ENCODE results near the gene PABPN1.
A peak's percentile ranks its signal among the peaks of the same experiment; 100 is the strongest.
"Not testable (repeated sequence)": the region's sequence is repeated elsewhere in the genome, so short reads cannot be mapped to it uniquely, and the experiment has no call there.

Gene PABPN1, protein sequence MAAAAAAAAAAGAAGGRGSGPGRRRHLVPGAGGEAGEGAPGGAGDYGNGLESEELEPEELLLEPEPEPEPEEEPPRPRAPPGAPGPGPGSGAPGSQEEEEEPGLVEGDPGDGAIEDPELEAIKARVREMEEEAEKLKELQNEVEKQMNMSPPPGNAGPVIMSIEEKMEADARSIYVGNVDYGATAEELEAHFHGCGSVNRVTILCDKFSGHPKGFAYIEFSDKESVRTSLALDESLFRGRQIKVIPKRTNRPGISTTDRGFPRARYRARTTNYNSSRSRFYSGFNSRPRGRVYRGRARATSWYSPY

DNA sequence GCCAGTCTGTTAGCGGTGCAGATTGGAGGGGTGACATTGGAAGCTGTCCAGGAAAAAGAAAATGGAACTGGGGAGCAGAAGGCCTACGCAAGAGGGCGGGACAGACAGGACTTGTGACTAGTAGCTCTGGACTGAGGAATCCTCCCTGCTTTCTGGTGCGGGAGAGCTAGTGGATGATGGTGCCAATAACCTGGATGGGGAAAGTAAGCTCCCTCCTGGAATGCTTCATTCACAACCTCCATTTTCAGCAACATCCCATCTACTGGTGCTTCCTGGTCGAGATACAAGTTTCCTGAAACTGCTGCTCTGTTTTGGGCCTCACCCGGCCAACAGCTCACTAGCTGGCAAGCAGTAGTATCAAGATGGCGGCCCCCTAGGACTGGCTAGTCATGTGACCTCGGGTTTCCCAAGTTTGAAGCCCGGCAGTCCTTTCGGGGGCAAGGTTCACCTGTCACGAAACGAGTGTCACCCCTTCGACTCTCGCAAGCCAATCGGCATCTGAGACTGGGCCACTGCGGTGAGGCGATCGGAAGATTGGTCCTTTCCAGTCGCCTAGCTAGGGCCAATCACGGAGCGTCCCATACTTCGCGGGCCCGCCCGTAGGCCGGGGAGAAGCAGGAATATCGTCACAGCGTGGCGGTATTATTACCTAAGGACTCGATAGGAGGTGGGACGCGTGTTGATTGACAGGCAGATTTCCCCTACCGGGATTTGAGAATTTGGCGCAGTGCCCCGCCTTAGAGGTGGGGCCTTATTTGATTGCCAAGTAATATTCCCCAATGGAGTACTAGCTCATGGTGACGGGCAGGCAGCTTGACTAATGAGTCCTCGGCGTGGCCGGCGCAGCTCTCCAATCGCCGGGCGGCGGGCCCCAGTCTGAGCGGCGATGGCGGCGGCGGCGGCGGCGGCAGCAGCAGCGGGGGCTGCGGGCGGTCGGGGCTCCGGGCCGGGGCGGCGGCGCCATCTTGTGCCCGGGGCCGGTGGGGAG lies at the start of gene PABPN1:
Gene PABPN1 (plus strand): TSS at position 874 of the 988 bp plus-strand sequence. CDS start 13 bp downstream, at position 887.
- peak; percentile 81 for DNase-seq (ENCODE audit: low read depth)

- DNase-seq (ENCODE audit: low read depth): no peak
Measured at GRCh38 chr14:23275412-23275811, 45.8 kb upstream of the PABPN1 start.

- no peak for DNase-seq (ENCODE audit: low read depth)
Measured at GRCh38 chr14:23277189-23277588, 44.1 kb upstream of the PABPN1 start.

DNA sequence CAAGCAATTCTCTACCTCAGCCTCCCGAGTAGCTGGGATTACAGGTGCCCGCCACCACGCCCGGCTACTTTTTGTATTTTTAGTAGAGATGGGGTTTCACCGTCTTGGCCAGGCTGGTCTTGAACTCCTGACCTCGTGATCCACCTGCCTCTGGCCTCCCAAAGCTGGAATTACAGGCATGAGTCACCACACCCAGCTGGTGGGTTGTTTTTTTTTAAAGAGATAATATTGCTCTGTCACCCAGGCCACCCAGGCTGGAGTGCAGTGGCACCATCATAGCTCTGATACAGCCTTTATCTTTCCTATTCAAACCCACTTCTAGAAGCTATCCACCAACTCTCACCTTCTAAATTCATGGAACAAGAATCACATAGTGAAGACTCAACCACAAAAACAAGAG lies 43.3 kb upstream of the PABPN1 start:
- not testable (repeated sequence) for DNase-seq (ENCODE audit: low read depth)

DNA sequence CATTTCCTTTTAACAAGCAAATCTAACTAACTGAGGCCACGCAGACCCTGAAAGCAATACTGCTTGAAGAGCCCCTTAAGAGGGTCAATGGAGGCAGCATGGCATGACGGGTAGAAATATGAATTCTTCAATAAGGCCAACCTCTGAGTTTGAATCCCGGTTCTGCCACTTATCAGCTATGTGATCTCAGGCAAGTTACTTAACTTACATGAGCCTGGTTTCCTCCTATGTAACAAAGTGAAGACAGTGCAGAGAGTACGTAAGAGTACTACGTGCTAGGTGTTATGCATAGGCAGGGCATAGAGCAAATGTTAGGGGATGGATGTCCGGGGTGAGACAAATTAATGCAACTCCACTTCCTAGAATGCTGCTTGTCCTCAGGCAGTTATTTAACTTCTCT lies 40.0 kb upstream of the PABPN1 start:
- no peak for DNase-seq (ENCODE audit: low read depth)

GRCh38 chr14:23284654-23285529 lies 36.4 kb upstream of the PABPN1 start:
- no peak for DNase-seq (ENCODE audit: low read depth)

DNA sequence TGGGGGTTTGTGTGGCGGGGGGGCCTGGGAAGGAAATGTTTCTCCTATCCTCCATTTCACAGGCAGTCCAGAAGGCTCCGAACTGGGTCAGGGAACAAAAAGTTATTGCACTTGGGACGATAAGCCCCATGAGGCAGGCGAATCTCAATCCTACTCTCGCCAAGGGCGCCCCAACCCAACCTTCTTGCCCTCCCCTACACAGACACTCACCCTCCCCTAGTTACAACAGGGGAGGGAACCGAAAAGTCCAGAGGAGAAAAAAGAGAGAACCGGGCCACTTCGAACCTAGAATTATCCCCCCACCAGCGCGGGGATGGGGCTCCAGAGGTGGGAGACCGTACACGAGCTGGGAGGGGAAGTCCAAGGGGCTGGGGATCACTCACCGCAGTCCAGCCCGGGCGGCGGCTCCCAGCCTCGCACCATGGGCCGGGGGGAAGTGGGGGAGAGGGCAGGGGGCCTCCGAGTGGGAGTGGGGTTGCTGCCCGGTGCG lies 35.7 kb upstream of the PABPN1 start:
- no peak for DNase-seq (ENCODE audit: low read depth)

- DNase-seq (ENCODE audit: low read depth): peak; percentile 93
Measured at GRCh38 chr14:23286020-23286901, 35.0 kb upstream of the PABPN1 start, which contains the start of gene HOMEZ. Gene HOMEZ (minus strand): TSS chr14:23286132. CDS start chr14:23285952, 180 bp downstream.

DNA sequence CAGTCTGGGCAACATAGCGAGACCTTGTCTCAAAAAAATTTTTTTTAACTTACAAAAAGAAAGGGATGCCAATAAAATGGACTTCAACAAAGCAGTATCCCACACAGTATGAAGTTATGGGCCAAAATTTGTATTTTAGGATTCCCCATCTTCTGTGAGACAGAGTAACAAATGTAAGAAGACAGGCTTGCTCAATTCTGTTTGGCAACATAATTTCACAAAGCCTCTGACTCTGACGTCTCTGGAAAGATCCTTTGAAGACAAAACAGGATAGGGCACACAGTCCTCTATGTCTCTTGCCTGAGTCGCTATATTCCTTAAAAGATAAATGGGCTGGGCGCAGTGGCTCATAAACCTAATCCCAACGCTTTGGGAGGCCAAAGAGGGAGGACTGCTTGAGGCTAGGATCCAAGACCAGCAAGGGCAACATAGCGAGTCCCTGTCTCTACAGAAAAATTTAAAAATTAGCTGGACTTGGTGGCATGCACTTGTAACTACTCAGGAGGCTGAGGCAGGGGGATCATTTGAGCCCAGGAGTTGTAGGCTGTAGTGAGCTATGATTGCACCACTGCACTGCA lies 34.3 kb upstream of the PABPN1 start:
- DNase-seq (ENCODE audit: low read depth): no peak

- DNase-seq (ENCODE audit: low read depth): no peak
Measured at GRCh38 chr14:23294734-23295561, 26.3 kb upstream of the PABPN1 start.

GRCh38 chr14:23296012-23296777 lies 25.1 kb upstream of the PABPN1 start:
- DNase-seq (ENCODE audit: low read depth): no peak

GRCh38 chr14:23297096-23297495 lies 24.2 kb upstream of the PABPN1 start:
- DNase-seq (ENCODE audit: low read depth): no peak

DNA sequence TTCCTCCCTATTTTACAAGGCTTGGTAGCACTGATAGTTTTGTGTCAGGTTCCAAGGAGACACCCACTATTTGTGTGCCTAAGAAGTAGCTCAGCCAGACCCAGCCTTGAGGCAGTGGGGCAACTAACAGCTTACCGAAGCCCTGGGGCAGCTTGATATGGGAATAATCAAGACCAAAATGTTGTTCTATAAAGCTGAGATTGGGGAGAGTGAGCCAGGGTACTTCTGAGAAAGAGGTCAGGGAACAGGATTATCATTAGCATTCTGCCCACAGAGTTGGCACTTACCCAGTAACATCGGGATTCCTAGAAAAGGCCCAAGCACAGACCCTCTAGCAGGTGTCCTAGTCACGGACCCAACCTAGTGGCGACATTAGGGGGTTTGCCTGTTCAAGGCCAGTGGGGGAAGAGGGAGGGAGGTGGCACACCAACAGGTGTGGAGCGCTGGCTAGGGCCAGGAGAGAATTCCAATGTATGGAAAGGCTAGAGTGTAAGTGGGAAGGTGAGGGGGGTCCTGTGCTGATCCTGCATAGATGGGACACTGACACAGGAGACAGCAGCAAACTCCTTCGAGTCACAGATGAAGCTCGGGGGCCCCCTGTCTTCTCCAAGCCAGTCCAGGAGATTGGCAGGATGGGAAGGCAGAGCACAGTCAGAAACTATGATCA lies 23.5 kb upstream of the PABPN1 start:
- no peak for DNase-seq (ENCODE audit: low read depth)

GRCh38 chr14:23299211-23299957 lies 21.9 kb upstream of the PABPN1 start:
- no peak for DNase-seq (ENCODE audit: low read depth)

- no peak for DNase-seq (ENCODE audit: low read depth)
Measured at GRCh38 chr14:23299986-23300686, 21.1 kb upstream of the PABPN1 start.

- no peak for DNase-seq (ENCODE audit: low read depth)
Measured at GRCh38 chr14:23300687-23301223, 20.5 kb upstream of the PABPN1 start.

Measured in stimulated activated CD8-positive, alpha-beta memory T cell treated with anti-CD3 and anti-CD28 coated beads, Interleukin-15, amount 100 ng/mL, for 24 hours (primary cell).